VCaP (cell line): Measurements from ENCODE around the gene APLP1.
"Not testable (repeated sequence)": the region's sequence is repeated elsewhere in the genome, so short reads cannot be mapped to it uniquely, and the experiment has no call there.

Experiments used
- H3K27ac ChIP-seq: fragments of 450-650 bp; 2 replicates; pipeline ENCODE4 v1.5.1; 2017
- TF ChIP-seq, protein P1 (sequence below): fragments of 450-650 bp; conservative IDR thresholded peaks from 2 replicates; pipeline ENCODE4 v1.5.1; 2017; ENCODE audit warnings: mild to moderate bottlenecking, moderate library complexity

APLP1 gene

DNA sequence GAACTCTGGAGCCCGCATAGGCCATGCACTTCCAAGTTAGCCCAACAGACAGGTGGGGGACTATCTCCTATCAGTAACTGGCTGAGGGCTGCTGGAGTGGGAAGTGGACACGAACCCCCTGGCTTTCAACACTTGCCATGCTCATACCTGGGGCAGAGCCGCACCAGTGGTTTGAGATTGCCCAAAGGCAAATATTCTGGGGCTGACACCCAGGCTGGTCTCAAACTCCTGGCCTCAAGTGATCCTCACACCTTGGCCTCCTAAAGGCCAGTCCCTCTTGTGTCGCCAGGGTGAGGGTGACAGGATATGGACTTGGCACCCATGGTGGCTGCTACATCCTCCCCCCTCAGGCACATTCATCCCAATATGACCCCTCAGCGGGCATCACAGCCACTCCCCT is 18.8 kb downstream of the APLP1 start:
- TF ChIP-seq, protein P1, sequence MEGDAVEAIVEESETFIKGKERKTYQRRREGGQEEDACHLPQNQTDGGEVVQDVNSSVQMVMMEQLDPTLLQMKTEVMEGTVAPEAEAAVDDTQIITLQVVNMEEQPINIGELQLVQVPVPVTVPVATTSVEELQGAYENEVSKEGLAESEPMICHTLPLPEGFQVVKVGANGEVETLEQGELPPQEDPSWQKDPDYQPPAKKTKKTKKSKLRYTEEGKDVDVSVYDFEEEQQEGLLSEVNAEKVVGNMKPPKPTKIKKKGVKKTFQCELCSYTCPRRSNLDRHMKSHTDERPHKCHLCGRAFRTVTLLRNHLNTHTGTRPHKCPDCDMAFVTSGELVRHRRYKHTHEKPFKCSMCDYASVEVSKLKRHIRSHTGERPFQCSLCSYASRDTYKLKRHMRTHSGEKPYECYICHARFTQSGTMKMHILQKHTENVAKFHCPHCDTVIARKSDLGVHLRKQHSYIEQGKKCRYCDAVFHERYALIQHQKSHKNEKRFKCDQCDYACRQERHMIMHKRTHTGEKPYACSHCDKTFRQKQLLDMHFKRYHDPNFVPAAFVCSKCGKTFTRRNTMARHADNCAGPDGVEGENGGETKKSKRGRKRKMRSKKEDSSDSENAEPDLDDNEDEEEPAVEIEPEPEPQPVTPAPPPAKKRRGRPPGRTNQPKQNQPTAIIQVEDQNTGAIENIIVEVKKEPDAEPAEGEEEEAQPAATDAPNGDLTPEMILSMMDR, result no peak
- H3K27ac ChIP-seq, result no peak overlapping the region

- H3K27ac ChIP-seq, result no peak overlapping the region
- TF ChIP-seq, protein P1, result no peak
Measured at GRCh38 chr19:35888398-35888797, 20.0 kb downstream of the APLP1 start.

- no peak overlapping the region for H3K27ac ChIP-seq
- TF ChIP-seq, protein P1, result no peak
Measured at GRCh38 chr19:35889370-35890112, 21.2 kb downstream of the APLP1 start.

- TF ChIP-seq, protein P1, result no peak
- no peak overlapping the region for H3K27ac ChIP-seq
Measured at GRCh38 chr19:35890113-35890650, 21.8 kb downstream of the APLP1 start.

DNA sequence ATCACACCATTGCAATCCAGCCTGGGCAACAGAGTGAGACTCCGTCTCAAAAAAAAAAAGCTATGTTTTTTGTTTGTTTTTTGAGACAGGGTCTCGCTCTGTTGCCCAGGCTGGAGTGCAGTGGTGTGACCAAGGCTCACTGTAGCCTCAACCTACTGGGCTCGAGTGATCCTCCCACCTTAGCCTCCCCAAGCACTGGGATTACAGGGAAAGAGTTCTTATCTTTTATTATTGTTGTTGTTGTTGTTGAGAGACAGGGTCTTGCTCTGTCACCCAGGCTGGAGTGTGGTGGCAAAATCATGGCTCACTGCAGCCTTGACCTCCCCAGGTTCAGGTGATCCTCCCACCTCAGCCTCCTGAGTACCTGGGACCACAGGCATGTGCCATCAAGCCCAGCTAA is 23.4 kb downstream of the APLP1 start:
- H3K27ac ChIP-seq, result not testable (repeated sequence)

- TF ChIP-seq, protein P1, result no peak
- H3K27ac ChIP-seq, result no peak overlapping the region
Measured at GRCh38 chr19:35894342-35894741, 26.0 kb downstream of the APLP1 start.

DNA sequence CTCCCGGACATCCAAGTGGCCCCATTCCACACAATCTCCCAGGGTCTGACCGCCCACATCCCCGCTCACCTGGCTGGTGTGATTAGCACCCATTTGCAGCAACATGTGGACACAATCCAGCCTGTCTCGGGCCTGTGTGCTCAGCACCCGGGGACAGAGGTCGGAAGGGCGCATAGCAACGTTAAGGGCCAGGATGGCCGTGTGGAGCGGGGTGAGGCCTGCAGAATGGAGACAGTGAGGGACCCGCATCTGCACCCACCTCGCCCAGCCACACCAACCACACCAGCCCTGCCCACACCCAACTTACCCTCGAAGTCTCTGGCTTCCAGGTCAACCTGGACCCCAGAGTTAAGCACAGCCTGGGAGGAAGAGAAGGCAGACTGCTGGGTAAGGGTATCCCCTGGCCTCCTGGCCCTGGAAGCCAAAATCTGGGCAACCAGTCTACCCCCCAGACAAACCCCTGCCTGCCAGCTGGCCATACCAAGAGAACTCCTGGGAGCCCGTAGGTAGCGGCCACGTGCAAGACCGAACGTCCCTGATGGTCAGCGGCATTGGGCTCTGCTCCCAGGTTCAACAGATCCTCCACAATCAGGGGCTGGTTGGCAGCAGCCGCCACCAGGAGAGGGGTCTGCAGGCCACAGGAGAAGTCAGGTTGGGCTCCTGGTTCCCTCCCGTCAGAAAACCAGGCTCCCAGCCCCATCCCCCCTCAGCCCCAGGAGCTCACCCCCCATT is 27.7 kb downstream of the APLP1 start:
- TF ChIP-seq, protein P1, result no peak
- H3K27ac ChIP-seq, result no peak overlapping the region
